HG03135 (cell line): ENCODE measurements around the gene IFFO2.

Experiments
- ATAC-seq: cut with Tn5 transposase; IDR thresholded peaks from one replicate; pipeline ENCODE4 v1.9.1; 2021; ENCODE audit warnings: mild to moderate bottlenecking, moderate library complexity; ENCODE audit not compliant: unreplicated experiment

IFFO2 gene

GRCh38 chr1:18921516-18922251 is 34.8 kb downstream of the IFFO2 start:
- ATAC-seq: no peak

DNA sequence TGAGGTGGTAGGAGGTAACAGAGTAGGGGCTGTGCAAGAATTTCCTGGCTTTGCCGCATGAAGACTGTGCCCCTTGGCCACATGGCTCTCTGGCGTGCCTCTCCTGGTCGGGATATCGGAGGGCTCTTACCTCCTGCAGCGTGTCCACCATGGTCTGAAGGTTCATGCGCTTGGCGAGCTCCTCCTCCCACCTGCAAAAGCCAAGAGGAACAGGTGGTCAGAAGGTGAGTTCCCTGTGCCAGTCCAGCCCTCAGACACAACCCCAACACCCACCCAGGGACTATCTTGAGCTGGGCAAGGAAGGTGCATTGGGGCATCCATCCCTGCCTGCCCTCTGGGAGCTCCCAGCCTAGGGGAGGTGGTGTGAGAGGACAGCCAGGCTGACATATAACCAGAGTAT is 35.5 kb downstream of the IFFO2 start:
- no peak for ATAC-seq

- no peak for ATAC-seq
Observed at GRCh38 chr1:18919956-18920355, 36.5 kb downstream of the IFFO2 start.

GRCh38 chr1:18919197-18919905 is 37.1 kb downstream of the IFFO2 start:
- ATAC-seq: no peak

GRCh38 chr1:18918417-18918816 is 38.1 kb downstream of the IFFO2 start:
- no peak for ATAC-seq

DNA sequence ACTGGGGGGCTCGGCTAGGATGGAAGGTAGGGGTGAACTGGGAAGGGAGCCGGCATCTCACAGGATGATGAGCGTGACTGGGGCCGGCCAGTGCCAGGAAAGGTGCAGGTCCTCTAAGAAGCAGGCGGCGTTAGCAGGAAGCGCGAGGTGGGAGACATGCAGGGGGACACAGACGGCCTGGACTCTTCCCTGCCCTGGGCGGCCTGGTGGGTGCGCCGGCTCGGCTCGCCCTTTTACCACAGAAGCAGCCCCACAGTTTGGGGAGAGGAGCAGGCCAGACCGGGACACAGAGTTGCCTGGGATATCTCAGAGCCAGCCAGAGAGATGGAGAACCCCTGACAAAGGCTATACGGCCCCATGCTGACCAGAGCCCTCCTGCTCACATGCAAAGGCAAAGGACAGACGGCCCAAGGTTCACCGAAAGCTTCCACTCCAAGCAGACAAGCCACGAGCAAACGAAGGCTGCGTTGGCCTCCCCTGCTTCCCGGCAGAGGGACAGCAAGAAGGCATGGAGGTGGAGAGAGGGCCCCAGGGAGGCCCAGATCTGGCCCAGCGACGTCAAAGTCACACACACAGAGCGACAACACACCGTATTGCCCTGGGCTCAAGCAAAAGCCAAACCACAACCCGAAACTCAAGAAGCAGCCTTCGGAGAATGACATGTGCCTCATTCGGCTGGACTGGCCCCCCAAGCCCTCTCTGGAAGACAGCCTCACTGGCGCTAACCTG is 39.2 kb downstream of the IFFO2 start:
- ATAC-seq: no peak

DNA sequence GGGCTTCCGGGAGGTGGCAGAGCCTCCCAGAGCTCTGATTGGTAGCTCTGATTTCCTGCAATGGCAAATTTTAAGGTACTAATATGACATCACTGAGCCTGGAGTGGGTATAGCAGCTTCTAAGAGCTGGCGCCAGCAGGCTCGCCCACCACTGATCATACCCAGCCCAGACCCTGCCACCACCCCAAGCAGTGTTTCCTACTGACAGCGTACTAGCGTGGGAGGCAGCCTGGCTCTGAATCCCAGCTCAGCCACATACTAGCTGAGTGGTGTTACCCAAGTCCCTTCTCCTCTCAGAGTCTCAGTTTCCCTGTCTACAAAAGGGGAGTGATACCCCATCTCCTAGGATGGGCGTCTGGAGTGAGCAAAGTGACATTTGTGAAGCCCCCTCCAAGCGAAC is 41.1 kb downstream of the IFFO2 start:
- ATAC-seq: no peak

DNA sequence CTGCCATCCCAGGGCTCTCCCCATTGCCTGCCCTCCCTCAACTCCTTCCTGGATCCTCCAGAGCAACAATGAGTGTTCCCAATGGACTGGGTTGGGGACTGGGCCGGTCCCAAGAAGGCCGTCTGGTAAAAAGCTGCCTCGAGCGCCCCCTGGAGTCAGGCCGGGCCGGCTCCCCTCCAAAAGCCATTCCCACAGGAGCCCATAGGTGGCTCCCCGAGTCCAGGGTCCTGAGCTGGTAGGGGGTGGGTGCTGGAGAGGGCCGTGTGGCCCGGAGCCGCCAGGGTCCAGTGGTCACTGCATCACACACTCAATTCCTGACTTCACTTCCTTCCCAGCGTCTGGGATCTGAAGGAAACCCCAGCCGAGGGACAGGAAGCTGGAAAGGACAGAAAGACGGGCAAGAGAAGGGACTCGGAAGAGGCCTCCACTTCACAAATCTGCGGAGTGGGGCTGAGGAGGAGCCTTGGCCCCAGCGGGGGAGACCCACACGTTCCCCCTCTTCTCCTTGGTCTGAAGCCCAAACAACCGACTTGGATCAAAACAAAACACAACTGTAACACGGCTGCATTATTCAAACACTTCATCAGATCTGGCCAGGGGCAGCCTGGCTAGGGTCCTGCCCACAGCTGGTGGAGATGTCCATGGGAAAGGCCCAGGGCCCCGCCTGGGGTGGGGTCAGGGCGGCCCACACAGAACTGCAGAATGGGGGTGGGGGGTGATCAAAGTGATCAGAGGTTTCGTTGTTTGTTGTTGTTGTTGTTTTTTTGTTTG is 43.2 kb downstream of the IFFO2 start:
- no peak for ATAC-seq

- ATAC-seq: no peak
Observed at GRCh38 chr1:18912550-18912949, 43.9 kb downstream of the IFFO2 start.

GRCh38 chr1:18908911-18909771 is 47.3 kb downstream of the IFFO2 start:
- no peak for ATAC-seq

- no peak for ATAC-seq
Observed at GRCh38 chr1:18907917-18908845, 48.3 kb downstream of the IFFO2 start.

DNA sequence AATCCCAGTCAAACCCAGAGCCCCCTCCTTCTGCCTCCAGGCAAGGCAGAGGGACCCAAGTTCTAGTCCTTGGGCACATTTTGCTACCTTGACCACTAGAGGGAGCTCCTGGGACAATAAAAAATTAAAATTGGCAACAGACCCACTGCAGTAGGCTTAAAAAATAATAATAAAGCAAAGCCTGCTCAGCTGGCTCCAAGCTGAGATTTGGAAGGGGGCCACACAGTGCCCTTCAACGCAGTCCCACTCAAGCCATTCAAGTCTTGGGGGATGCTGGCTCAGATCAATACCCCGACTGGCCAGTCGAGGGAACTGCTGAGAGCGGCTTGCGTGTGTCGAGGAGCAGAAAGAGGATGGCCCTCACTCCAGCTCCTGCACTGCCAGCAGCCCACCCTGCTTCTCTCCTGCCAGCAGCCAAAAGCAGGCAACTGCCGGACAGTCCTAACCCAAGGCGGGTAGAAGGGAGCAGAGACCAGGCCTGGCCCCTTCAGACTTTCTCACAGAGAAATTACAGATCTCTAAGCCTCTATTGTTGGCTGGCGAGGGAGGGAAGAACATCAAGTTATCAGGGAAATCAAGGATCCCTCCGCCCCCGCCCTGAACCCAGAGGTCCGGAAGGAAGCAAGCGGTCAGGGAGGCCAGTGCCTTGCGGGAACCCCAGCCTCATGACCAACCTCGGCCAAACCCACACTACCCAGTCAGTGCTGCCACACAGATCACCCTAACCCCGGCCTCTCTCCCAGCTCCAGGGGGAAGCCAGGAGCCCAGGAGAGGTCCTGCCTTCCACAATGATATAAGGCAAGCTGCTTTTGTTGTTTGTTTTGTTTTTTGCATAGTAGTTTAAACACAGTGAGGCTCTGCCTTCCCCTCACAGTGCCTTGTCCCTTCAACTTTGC is 49.2 kb downstream of the IFFO2 start:
- ATAC-seq: no peak

- no peak for ATAC-seq
Observed at GRCh38 chr1:18903291-18903756, 53.2 kb downstream of the IFFO2 start.

- peak; percentile 94 for ATAC-seq
Observed at GRCh38 chr1:18902523-18903290, 53.8 kb downstream of the IFFO2 start, which contains the start of gene ALDH4A1. ALDH4A1 (minus strand) TSS chr1:18902555; CDS start chr1:18902523, 32 bp downstream.

DNA sequence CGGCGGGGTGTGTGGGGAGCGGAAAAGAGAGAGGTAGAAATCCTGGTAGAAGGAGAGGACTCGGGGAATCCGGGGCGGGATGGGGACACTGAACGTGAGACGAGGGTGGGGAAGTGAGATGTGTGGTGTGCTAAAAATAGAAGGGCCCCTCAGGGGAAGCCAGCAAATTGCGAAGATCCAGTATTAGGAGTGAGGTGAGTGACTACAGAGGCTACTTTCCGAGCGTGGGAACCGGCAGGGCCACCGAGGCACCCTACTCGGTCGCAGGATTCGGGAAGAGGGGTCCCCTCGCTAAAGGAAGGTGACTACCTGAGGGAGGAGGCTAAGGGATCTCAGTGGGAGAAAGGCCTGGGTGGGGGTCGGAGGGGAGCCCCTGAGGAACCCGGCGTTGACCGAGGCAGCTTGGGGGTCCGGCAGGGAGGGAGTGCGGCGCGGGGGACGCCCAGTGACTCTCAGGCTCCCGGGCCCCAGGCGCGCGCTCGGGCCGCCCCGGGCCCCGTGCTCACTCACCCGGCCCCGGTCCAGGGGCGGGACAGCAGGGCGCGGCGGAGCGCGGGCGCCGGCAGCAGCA is 54.4 kb downstream of the IFFO2 start:
- ATAC-seq: no peak

GRCh38 chr1:18901147-18901951 is 55.1 kb downstream of the IFFO2 start:
- no peak for ATAC-seq
